K562 (cell line): ENCODE measurements around the gene ERGIC1. TPM values are rescaled to one million over a fixed set of nuclear protein-coding genes. Genes with fewer than 3 reads are reported as not detected.

Source experiments
- ATAC-seq: fragments of 200-7000 bp; cut with Tn5 transposase; 3 replicates; pipeline ENCODE4 v1.9.1; 2020; ENCODE audit warnings: moderate library complexity
- BruUV-seq: library from RNA; stranded (reverse); fragments of 400-500 nt; replicated peaks from 2 replicates; lab custom pipeline; 2021; lab: Mats Ljungman, UMichigan
- CTCF ChIA-PET: fragments of 300-600 bp; formaldehyde crosslinking; extraction: SDS; loops from one replicate; lab custom pipeline; 2021; ENCODE audit warnings: low intra/inter-chr PET ratio; lab: Yijun Ruan, JAX
- POLR2A ChIA-PET: fragments of 300-600, 350-650 bp; sonication (Branson Sonifier 250); formaldehyde crosslinking; extraction: SDS; loops from one replicate; lab custom pipeline; 2021; ENCODE audit warnings: antibody characterized with exemption, inconsistent platforms; lab: Yijun Ruan, JAX
- DNase-seq, 4 experiments: peaks; one replicate each; pipeline versions ENCODE4 v3.0.0 to v3.0.0-alpha.2; 2011 to 2018; ENCODE audit warnings: low spot score in 3 of 4, mixed read lengths in 3 of 4; ENCODE audit errors: extremely low read depth in 1 of 4
- FAIRE-seq: peaks from 2 replicates; lab custom pipeline; 2011; peaks lifted over from hg19 to GRCh38; lab: Jason Lieb, UNC
- H2AFZ ChIP-seq: 2 replicates; pipeline ENCODE4 v1.6.0; 2011; ENCODE audit warnings: low read depth, low read length, control low read depth, inconsistent platforms
- H3K27ac ChIP-seq: fragments of 200-600 bp; 3 replicates; pipeline ENCODE4 v1.8.0; 2011; ENCODE audit warnings: low read depth, mild to moderate bottlenecking, control low read depth, inconsistent platforms, low read length, moderate library complexity, mixed read lengths; ENCODE audit errors: extremely low read depth
- H3K27me3 ChIP-seq, 2 experiments: fragments of 300-600 bp in 1 of 2; 2 replicates in 1 of 2; 3 replicates in 1 of 2; pipeline versions ENCODE4 v1.6.0 to v1.8.0; 2011; ENCODE audit warnings: inconsistent platforms in 2 of 2, low read length in 2 of 2, mild to moderate bottlenecking in 1 of 2, mixed read lengths in 1 of 2, moderate library complexity in 1 of 2; ENCODE audit not compliant: control insufficient read depth in 2 of 2, insufficient read depth in 2 of 2
- H3K36me3 ChIP-seq: fragments of 300-600 bp; 3 replicates; pipeline ENCODE4 v1.8.0; 2011; ENCODE audit warnings: mild to moderate bottlenecking, low read length, inconsistent platforms; ENCODE audit not compliant: control insufficient read depth, insufficient read depth
- H3K4me1 ChIP-seq, 2 experiments: fragments of 200-600 bp in 1 of 2; replicated peaks in 1 of 2; 2 replicates in 1 of 2; 3 replicates in 1 of 2; pipeline versions ENCODE4 v1.5.1 to v1.8.0; 2011; ENCODE audit warnings: inconsistent platforms in 2 of 2, low read length in 2 of 2, mild to moderate bottlenecking in 1 of 2, mixed read lengths in 1 of 2, moderate library complexity in 1 of 2; ENCODE audit not compliant: control insufficient read depth in 2 of 2, insufficient read depth in 2 of 2
- H3K4me2 ChIP-seq: 2 replicates; pipeline ENCODE4 v1.6.1; 2011; ENCODE audit warnings: low read length, control low read depth, inconsistent platforms, mixed read lengths; ENCODE audit not compliant: insufficient read depth
- H3K4me3 ChIP-seq: fragments of 200-600 bp; sonication (generic), shearing (Covaris generic); 2 replicates; pipeline ENCODE4 v1.5.1; 2016; ENCODE audit warnings: control low read depth, inconsistent platforms
- H3K79me2 ChIP-seq: fragments of 200-600 bp; 3 replicates; pipeline ENCODE4 v1.8.0; 2011; ENCODE audit warnings: low read length, inconsistent platforms; ENCODE audit not compliant: control insufficient read depth, insufficient read depth
- H3K9ac ChIP-seq, 2 experiments: 2 replicates each; pipeline versions ENCODE4 v1.6.0 to v1.6.1; 2011; ENCODE audit warnings: low read depth in 2 of 2, low read length in 2 of 2, control low read depth in 1 of 2, inconsistent platforms in 1 of 2, mild to moderate bottlenecking in 1 of 2, mixed read lengths in 1 of 2; ENCODE audit not compliant: insufficient read depth in 1 of 2
- H3K9me1 ChIP-seq: one replicate; pipeline ENCODE4 v1.6.0; 2011; ENCODE audit warnings: inconsistent platforms, mild to moderate bottlenecking, low read length, moderate library complexity; ENCODE audit not compliant: control insufficient read depth, insufficient read depth
- H3K9me3 ChIP-seq: replicated peaks from 2 replicates; pipeline ENCODE4 v1.5.1; 2011; ENCODE audit warnings: low read depth, low read length, inconsistent platforms; ENCODE audit not compliant: control insufficient read depth, insufficient read depth
- H4K20me1 ChIP-seq: replicated peaks from 2 replicates; pipeline ENCODE4 v1.6.1; 2011; ENCODE audit warnings: low read length, inconsistent platforms, mixed read lengths; ENCODE audit not compliant: control insufficient read depth, insufficient read depth
- CLOCK ChIP-seq: fragments of 250-450 bp; sonication (Bioruptor Pico); IDR thresholded peaks from 2 replicates; pipeline ENCODE4 v1.4.0; 2020; ENCODE audit warnings: mild to moderate bottlenecking, moderate library complexity, borderline replicate concordance
- ESRRB ChIP-seq: fragments of 250-450 bp; sonication (Bioruptor Pico); IDR thresholded peaks from 2 replicates; pipeline ENCODE4 v1.5.0; 2020; ENCODE audit warnings: mild to moderate bottlenecking, moderate library complexity, borderline replicate concordance
- JUNB ChIP-seq: fragments of 450-650 bp; formaldehyde crosslinking; conservative IDR thresholded peaks from 2 replicates; pipeline ENCODE4 v1.4.0; 2020; ENCODE audit warnings: mild to moderate bottlenecking
- KLF10 ChIP-seq: fragments of 250-450 bp; sonication (Bioruptor Pico); IDR thresholded peaks from 2 replicates; pipeline ENCODE4 v1.6.1; 2021; ENCODE audit warnings: matching md5 sums
- NR1H2 ChIP-seq: sonication (generic); formaldehyde crosslinking; IDR thresholded peaks from 2 replicates; pipeline ENCODE4 v1.4.0; 2020; ENCODE audit warnings: mild to moderate bottlenecking, missing genetic modification reagents
- NR3C1 ChIP-seq: sonication (generic); formaldehyde crosslinking; IDR thresholded peaks from 2 replicates; pipeline ENCODE4 v1.8.1; 2022; ENCODE audit warnings: missing genetic modification reagents
- SRF ChIP-seq, 2 experiments: fragments of 250-450, 450-650 bp in 1 of 2; sonication (Bioruptor Pico) in 1 of 2; sonication (generic) in 1 of 2; formaldehyde crosslinking; IDR thresholded peaks; 2 replicates each; pipeline versions ENCODE4 v1.5.0 to v1.5.1; 2020 to 2022; ENCODE audit warnings: mild to moderate bottlenecking in 1 of 2, missing genetic modification reagents in 1 of 2
- TBP ChIP-seq: optimal IDR thresholded peaks from 2 replicates; pipeline ENCODE3; 2011; ENCODE audit warnings: low read depth, low read length, improper control_type of control experiment
- WGBS: fragments of 100-300 bp; shearing (Covaris generic); methylation state at CpG from one replicate; pipeline ENCODE4 v1.1.6; 2016; ENCODE audit warnings: low coverage, mixed read lengths; ENCODE audit not compliant: insufficient coverage; ENCODE audit errors: missing lambda C conversion rate; 5-methylcytosine and 5-hydroxymethylcytosine counted together
- in situ Hi-C: fragments of 300-500 bp; cut with MboI; formaldehyde crosslinking; loops from 4 replicates; pipeline ENCODE4 v1.15.0; 2018; ENCODE audit warnings: inconsistent platforms, mixed read lengths
- intact Hi-C: fragments of 100-400 bp; cut with micrococcal nuclease; formaldehyde crosslinking; loops from 2 replicates; pipeline ENCODE4 v1.14.2; 2022
- polyA plus RNA-seq, 8 experiments: library from polyadenylated mRNA; depleted of rRNA in 4 of 8; stranded (reverse) in 5 of 8; unstranded in 3 of 8; fragments of >200 nt; fragmentation: Nextera tagmentation in 2 of 8; fragmentation: Illumina TruSeq in 1 of 8; extraction: Ambion mirVana in 2 of 8; extraction: Trizol in 1 of 8; gene quantifications; 2 replicates each; pipeline versions ENCODE4 v1.2.1 to v1.2.3, GENCODE V29; 2011 to 2014; ENCODE audit warnings: inconsistent platforms in 1 of 8, missing spikeins in 1 of 8
- total RNA-seq, 7 experiments: library from RNA; depleted of rRNA in 6 of 7; stranded (reverse); fragments of >200 nt in 6 of 7; fragmentation: Illumina TruSeq in 2 of 7; extraction: Trizol in 2 of 7; gene quantifications; 2 replicates each; pipeline versions ENCODE4 v1.2.1 to v1.2.3, GENCODE V29; 2011 to 2021; ENCODE audit warnings: low replicate concordance in 1 of 7
- TF ChIP-seq, protein P1 (sequence below): IDR thresholded peaks from 2 replicates; pipeline ENCODE4 v1.6.1; 2016; ENCODE audit warnings: missing genetic modification characterization, missing compliant biosample characterization
- TF ChIP-seq, protein P2 (sequence below), 2 experiments: fragments of 200-800 bp in 1 of 2; sonication (Bioruptor generic) in 1 of 2; sonication (generic) in 1 of 2; formaldehyde crosslinking in 1 of 2; IDR thresholded peaks in 1 of 2; conservative IDR thresholded peaks in 1 of 2; 2 replicates each; pipeline versions ENCODE4 v1.5.0 to v1.6.1; 2016 to 2020; ENCODE audit warnings: missing compliant biosample characterization in 1 of 2, missing genetic modification characterization in 1 of 2, missing genetic modification reagents in 1 of 2
- TF ChIP-seq, protein P3 (sequence below): fragments of 200-800 bp; sonication (Bioruptor generic); IDR thresholded peaks from 2 replicates; pipeline ENCODE4 v1.6.1; 2016; ENCODE audit warnings: missing genetic modification characterization, missing compliant biosample characterization

ERGIC1 gene
- total and polyA plus RNA-seq, 9 of the 15 experiments (the other 6 are each of a cell fraction or from before 2014, with no cell fraction given): 5.5 to 68.4 (median 36.4) TPM

- H3K27me3 ChIP-seq: no peaks in the 10 kb centered on the region; a peak in 1 of 5 replicates
- no peak overlapping the region for H3K27ac ChIP-seq
- no peaks in the 10 kb centered on the region for H3K9me3 ChIP-seq
- H3K36me3 ChIP-seq: no peaks in the 10 kb centered on the region
- H3K9ac ChIP-seq: peak overlapping the region in 1 of 2 experiments; percentile 65; a peak in 1 of 4 replicates
- CTCF ChIA-PET: no interaction called here
- no peaks in the 10 kb centered on the region for H3K9me1 ChIP-seq
- intact Hi-C loops (no loop called here), in situ Hi-C loops (no loop called here)
- no peak overlapping the region for H3K4me2 ChIP-seq
- FAIRE-seq (no peak), ATAC-seq (no peak), DNase-seq (no peak)
- WGBS: 69% methylated on average over 5 of the region's 5 CpGs
- H3K4me3 ChIP-seq: no peak overlapping the region
- no peaks in the 10 kb centered on the region for H3K79me2 ChIP-seq
- POLR2A ChIA-PET: no interaction called here
- BruUV-seq: no TSS peak
- H2AFZ ChIP-seq: no peak overlapping the region
- peaks cover 14 to 17% of the 10 kb centered on the region in 2 experiments for H3K4me1 ChIP-seq
- peaks cover 20% of the 10 kb centered on the region for H4K20me1 ChIP-seq
- no peak for TF ChIP-seq NR3C1
- TF ChIP-seq, protein P1, sequence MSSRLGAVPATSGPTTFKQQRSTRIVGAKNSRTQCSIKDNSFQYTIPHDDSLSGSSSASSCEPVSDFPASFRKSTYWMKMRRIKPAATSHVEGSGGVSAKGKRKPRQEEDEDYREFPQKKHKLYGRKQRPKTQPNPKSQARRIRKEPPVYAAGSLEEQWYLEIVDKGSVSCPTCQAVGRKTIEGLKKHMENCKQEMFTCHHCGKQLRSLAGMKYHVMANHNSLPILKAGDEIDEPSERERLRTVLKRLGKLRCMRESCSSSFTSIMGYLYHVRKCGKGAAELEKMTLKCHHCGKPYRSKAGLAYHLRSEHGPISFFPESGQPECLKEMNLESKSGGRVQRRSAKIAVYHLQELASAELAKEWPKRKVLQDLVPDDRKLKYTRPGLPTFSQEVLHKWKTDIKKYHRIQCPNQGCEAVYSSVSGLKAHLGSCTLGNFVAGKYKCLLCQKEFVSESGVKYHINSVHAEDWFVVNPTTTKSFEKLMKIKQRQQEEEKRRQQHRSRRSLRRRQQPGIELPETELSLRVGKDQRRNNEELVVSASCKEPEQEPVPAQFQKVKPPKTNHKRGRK (tag): no peak
- no peak for TF ChIP-seq ESRRB (CRISPR knock-in tag)
- TF ChIP-seq, protein P2, sequence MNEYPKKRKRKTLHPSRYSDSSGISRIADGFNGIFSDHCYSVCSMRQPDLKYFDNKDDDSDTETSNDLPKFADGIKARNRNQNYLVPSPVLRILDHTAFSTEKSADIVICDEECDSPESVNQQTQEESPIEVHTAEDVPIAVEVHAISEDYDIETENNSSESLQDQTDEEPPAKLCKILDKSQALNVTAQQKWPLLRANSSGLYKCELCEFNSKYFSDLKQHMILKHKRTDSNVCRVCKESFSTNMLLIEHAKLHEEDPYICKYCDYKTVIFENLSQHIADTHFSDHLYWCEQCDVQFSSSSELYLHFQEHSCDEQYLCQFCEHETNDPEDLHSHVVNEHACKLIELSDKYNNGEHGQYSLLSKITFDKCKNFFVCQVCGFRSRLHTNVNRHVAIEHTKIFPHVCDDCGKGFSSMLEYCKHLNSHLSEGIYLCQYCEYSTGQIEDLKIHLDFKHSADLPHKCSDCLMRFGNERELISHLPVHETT (CRISPR knock-in tag; conservative IDR thresholded peaks at IDR 0.05 in 1 of 2, IDR thresholded peaks at IDR 0.05 in 1 of 2): no peak
- no peak for TF ChIP-seq TBP
- no peak for TF ChIP-seq NR1H2 (CRISPR knock-in tag)
- no peak for TF ChIP-seq JUNB (CRISPR knock-in tag)
- no peak for TF ChIP-seq SRF (CRISPR knock-in tag; IDR thresholded peaks at IDR 0.05)
- TF ChIP-seq CLOCK: no peak
- TF ChIP-seq KLF10 (CRISPR knock-in tag): no peak
- TF ChIP-seq, protein P3, sequence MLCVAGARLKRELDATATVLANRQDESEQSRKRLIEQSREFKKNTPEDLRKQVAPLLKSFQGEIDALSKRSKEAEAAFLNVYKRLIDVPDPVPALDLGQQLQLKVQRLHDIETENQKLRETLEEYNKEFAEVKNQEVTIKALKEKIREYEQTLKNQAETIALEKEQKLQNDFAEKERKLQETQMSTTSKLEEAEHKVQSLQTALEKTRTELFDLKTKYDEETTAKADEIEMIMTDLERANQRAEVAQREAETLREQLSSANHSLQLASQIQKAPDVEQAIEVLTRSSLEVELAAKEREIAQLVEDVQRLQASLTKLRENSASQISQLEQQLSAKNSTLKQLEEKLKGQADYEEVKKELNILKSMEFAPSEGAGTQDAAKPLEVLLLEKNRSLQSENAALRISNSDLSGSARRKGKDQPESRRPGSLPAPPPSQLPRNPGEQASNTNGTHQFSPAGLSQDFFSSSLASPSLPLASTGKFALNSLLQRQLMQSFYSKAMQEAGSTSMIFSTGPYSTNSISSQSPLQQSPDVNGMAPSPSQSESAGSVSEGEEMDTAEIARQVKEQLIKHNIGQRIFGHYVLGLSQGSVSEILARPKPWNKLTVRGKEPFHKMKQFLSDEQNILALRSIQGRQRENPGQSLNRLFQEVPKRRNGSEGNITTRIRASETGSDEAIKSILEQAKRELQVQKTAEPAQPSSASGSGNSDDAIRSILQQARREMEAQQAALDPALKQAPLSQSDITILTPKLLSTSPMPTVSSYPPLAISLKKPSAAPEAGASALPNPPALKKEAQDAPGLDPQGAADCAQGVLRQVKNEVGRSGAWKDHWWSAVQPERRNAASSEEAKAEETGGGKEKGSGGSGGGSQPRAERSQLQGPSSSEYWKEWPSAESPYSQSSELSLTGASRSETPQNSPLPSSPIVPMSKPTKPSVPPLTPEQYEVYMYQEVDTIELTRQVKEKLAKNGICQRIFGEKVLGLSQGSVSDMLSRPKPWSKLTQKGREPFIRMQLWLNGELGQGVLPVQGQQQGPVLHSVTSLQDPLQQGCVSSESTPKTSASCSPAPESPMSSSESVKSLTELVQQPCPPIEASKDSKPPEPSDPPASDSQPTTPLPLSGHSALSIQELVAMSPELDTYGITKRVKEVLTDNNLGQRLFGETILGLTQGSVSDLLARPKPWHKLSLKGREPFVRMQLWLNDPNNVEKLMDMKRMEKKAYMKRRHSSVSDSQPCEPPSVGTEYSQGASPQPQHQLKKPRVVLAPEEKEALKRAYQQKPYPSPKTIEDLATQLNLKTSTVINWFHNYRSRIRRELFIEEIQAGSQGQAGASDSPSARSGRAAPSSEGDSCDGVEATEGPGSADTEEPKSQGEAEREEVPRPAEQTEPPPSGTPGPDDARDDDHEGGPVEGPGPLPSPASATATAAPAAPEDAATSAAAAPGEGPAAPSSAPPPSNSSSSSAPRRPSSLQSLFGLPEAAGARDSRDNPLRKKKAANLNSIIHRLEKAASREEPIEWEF (CRISPR knock-in tag): no peak
These were observed 37.9 kb downstream of the ERGIC1 start for GRCh38 chr5:172871982-172872381.
